Amniotic stem cell (primary cell): ENCODE measurements around the gene CHD2.

Source experiments
- DNase-seq: peaks from one replicate; lab custom pipeline; 2025; lab: John Stamatoyannopoulos, UW

Gene CHD2

DNA sequence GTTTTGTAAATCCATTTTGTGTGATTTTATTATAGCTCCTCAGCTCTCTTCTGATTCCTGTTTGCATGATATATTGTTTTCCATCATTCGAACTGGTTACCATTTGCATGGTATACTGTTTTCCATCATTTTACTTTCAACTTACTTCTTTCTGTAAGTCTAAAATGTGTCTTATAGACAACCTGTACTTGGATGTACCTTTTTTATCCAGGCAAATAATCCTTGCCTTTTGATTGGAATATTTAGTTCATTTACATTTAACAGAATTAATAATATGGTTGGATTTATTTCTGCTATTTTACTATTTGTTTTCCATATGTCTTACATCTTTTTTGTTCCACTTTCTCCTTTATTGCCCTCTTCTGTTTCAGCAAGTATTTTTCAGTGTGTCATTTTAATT is 62.8 kb downstream of the CHD2 start:
- DNase-seq: no peak

DNA sequence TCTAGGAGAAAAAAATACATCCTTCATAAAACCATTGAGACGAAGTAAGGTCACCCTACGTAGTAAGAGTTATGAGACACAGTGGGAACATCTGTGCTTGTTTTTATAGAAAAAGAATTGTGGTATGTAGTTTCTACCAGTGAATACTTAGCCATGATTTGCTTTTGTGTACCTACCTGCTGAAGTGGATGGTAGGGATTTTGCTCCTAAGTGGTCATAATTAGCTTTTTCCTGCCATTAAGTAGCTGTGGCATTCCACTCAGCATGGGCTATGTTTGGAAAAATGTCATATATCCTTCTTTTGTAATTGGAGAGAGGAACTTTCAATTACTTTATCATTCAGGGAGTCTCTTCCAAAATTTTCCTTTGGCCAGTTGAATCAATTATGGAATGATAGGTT is 63.7 kb downstream of the CHD2 start:
- DNase-seq: no peak

GRCh38 chr15:92968926-92969651 is 69.0 kb downstream of the CHD2 start:
- DNase-seq: no peak

- no peak for DNase-seq
Measured at GRCh38 chr15:92970656-92971055, 70.5 kb downstream of the CHD2 start.

DNA sequence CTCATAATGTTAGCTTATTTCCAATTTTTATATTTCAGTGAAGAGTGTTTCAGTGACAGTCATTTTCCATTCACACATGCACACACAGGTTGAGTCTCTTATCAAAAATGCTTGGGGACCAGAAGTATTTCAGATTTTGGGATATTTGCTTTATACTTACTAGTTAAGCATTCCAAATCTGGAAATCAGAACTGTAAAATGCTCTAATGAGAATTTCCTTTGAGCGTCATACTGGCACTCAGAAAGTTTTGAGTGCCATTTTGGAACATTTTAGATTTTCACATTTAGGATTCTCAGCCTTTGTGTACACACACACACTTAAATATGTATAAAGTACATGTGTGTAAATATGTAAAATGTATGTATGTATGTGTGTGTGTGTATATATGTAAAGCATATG is 71.0 kb downstream of the CHD2 start:
- no peak for DNase-seq

DNA sequence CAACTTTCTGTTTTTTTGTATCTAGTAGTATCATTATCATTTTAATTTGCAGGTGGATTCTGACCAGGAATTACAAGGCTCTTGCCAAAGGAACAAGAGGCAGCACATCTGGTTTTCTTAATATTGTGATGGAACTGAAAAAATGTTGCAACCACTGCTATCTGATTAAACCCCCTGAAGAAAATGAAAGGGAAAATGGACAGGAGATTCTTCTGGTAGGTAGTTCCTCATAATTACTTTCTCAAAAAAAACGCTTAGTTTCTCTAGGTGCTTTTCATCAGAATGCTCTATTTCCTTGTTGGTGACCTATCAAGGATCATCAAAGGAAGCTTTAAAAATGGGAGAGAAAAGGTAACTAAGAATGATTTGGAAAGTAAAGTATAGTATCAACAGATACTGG is 71.6 kb downstream of the CHD2 start:
- DNase-seq: no peak

DNA sequence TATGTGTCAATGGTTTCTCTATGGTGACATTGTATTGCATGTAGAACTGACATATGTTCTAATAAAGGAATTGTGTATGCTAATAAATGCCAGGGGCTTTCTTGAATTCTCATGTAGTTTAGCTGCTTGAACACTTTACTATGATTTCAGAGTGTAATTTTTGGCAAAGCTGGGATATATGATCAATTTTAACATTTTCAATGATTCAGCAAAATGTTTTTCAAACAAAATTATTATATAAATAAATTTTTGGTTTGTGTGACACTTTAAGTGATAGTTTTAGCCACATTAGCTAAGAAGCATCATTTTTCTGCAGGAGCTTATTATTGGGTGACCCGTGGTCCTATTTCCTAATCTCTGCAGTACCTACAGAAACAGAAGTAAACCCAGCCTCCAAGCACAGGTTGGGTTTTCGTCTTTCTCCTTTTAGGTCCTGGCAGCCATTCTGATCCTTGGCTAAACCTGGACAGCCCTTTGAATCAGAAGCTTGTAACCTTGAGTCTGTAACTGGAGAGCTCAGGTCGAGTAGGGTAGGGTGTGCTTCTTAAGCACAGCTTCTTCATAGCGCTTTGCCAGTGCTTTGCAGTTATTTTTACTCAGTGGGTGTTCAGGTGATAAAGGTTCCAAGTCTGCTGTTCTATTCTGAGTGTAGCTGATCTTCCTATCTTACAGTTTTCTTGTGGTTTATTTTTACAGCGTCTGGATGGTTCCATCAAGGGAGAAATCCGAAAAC is 74.2 kb downstream of the CHD2 start:
- no peak for DNase-seq

DNA sequence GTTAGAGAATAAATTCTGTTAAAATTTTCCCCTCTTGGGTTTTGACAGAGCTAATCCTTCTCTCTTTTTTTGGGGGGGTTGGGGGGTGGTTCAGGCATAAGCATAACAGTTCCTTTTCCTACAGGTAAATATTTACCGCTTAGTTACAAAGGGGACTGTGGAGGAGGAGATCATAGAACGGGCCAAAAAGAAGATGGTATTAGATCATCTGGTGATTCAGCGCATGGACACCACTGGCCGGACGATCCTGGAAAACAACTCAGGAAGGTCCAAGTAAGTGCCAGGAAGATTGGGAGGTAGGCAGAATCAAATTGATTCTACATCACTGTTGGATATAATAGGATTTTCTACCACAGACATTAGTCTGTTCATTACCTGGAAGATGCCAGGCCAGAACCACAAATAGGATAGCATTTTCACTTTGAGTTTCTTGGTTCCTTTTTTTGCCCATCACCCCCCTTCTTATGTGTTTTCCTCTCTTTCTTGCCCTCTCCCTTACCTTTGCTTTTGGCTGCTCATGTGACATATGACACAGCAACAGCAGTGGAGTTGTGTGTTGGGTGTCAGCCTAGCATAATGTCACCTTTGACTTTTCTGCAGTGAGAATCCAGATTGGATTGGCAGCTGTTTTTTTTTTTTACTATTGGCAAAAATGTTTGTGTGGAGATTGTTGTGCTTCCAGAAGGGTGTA is 79.0 kb downstream of the CHD2 start:
- no peak for DNase-seq

DNA sequence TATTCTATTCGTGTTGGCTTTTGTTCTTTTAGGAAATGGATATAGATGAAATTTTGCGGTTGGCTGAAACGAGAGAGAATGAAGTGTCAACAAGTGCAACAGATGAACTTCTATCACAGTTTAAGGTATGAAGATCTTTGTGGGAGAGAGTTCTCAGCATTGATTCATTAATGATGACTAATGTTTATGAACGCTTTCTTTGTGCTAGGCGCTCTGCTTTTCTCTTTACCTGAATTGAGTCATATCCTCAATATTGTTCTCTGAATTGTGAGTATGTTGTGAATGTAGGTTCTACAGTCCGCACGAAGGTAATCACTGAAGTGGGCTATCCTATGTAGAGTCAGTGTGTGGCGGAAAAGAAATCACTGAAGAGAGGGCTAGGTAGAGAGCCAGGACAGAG is 81.2 kb downstream of the CHD2 start:
- DNase-seq: no peak

GRCh38 chr15:92984161-92984560 is 84.0 kb downstream of the CHD2 start:
- no peak for DNase-seq

DNA sequence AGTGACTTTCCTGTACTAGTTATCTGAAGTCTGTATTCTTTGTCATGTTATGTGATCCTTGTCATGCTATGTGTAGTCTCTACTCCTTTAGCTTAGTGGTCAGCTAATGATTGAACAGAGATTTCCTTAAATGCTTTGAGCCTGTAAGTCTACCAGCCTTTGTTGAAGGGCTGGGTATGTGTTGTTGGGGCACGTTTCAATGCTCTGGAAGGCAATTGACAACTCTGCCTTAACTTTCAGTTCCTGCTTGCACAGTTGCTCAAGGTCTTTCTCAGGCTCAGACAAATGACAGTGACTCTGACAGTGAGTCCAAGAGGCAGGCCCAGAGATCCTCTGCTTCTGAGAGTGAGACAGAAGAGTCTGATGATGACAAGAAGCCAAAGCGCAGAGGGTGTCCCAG is 89.3 kb downstream of the CHD2 start:
- DNase-seq: no peak

- no peak for DNase-seq
Measured at GRCh38 chr15:92990031-92990430, 89.9 kb downstream of the CHD2 start.

DNA sequence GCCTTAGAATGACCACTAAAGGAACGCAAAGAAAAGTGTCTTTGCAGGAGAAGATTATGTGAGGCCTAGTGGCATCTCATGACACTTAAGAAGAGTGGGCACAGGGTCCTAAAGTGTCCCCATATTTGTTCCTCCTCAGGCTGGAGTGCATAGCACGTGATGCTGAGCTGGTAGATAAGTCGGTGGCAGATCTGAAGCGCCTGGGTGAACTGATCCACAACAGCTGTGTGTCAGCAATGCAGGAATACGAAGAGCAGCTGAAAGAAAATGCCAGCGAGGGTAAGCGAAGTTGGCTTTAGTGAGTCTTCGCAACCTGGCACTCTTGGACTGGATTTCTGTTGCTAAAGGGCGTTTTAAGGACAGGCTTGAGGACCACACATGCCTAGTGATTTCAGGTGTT is 92.6 kb downstream of the CHD2 start:
- DNase-seq: no peak

DNA sequence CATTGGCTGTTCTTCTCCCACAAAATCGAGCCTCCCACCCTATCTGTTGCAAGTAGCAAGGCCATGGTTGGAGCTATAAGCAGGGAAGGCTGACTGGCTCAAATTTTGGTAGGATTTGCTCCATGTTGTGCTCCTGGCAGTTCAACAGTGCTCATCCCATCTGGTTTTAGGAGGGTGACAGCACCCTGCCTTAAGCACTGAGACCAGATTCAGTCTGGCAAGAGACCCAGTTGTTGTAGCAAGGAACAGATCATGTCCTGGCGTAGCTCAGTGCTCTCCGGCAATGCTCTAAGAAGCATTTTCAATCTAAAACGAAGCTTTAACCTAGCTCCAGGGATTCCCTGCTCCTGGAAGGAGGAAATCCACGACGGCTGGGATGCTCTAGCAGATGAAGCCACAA is 97.7 kb downstream of the CHD2 start:
- no peak for DNase-seq

DNA sequence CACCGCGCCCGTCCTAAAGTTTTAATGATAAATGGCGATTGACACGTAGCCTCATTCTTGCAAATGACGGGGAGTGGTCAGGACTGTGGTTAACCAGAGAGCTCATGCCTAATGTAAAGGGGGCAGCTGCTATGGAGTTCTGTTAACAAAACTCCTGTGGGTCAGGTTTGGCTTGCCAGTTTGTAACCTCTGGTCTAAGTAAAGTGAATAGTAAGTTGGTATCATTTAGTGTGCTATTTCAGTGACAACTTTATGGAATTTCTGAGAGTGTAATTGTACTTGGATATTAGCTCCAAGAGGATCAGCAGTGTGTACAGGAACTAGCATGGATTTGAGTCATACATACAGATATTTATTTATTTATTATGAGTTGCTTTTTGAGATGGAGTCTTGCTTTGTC is 101.0 kb downstream of the CHD2 start:
- no peak for DNase-seq

DNA sequence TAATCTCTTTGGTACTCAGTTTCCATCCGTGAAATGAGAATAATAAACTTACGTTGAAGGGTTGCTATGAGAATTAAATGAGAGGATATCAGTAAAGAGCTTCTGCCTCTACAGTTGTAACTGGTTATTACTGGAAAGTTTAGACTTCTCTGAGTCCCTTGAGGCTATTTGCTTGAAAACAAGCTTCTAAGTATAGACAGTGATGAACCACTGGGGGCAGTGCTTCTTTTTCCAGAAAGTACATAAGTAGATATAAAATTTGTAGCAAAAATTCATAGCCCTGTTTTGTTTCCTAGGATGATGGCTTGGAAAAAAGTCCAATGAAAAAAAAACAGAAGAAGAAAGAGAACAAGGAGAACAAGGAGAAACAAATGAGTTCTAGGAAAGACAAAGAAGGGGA is 101.8 kb downstream of the CHD2 start:
- no peak for DNase-seq

- no peak for DNase-seq
Measured at GRCh38 chr15:93005133-93005532, 105.0 kb downstream of the CHD2 start.

DNA sequence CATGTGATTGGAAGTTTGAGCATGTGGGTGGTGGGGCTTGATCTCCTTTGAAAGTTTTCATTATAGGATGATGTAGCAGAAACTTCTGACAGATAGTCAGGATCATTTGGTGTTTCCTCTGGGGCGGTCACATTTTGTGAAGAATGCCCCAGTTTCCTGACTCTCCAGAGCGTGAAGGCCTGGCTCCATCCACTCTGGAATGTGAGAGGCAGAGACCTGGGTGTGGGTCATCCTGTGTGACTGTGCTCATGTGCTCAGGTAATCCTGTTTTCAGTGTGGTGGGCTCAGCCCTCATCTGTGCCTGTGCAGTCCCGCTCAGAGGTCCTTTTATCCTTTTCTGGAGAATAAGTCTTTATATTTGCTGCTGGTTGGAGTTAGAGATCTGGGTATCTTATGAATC is 107.9 kb downstream of the CHD2 start:
- no peak for DNase-seq

DNA sequence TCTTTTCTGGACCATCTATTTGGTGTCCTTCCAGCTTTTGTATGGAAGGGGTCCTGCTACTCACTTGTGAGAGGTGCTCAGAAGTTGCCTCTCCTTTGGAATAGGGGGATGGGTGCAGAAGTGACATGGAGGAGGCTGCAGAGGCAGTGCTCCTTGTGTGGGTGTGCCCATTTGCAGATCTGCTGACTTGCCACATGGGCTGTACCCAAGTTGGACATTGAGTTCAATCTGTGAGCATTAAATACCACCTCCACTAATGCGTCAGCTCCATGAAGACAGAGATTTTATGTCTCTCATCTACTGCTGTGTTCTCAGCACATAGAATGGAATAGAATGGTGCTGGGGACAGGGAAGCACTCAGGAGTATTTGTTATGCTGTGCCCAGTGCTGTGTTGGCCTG is 112.7 kb downstream of the CHD2 start:
- no peak for DNase-seq

GRCh38 chr15:93017526-93017925 is 117.4 kb downstream of the CHD2 start:
- DNase-seq: no peak

DNA sequence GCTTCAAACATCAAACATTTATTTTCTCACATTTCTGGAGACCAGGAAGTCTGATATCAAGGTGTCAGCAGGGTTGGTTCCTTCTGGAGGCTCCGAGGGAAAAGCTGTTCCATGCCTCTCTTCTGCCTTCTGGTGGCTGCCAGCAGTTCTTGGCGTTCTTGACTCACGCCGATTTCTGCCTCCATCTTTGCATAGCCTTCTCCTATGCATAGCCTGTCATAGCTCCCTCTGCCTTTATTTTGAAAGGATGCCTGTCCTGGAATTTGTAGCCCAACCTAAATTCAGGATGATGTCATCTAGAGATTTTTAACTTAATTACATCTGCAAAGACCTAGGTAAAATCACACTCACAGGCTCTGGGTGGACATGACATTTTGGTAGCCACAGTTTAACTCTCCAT is 118.5 kb downstream of the CHD2 start:
- DNase-seq: no peak

DNA sequence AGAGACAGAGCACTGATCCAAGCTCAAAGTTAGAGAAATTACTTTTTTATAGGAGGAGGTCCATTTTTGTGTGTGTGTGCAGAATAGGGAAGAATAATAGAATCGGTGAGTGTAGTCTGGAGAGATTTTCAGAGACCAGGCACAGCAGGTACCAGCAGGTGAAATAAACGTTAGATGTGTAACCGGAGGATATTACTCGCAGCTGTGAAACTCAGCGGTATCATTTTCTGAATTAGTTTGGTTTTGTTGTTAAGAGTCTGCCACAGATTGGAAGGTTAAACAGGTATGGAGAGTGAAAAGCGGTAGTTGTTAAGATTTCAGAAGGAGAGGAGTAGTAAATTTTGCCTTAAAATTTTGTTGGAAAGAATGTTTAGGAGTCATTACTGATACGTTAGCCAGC is 119.0 kb downstream of the CHD2 start:
- no peak for DNase-seq

DNA sequence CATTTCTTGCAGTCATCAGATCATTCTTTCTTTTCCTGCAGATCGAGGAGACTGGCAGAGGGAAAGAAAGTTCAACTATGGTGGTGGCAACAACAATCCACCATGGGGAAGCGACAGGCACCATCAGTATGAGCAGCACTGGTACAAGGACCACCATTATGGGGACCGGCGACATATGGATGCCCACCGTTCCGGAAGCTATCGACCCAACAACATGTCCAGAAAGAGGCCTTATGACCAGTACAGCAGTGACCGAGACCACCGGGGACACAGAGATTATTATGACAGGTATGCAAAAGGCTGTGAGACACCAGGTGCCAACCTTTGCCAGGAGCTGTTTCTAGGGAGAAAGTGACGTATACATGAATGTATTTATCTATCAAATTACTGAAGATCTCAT is 119.8 kb downstream of the CHD2 start:
- no peak for DNase-seq
